GM12875 (cell line): ENCODE measurements around the gene CPVL.

Experiments used
- H3K4me3 ChIP-seq: one replicate; pipeline ENCODE4 v1.5.1; 2011; ENCODE audit warnings: low read depth, low read length, control low read depth
- CTCF ChIP-seq: IDR thresholded peaks from 2 replicates; pipeline ENCODE4 v1.5.1; 2011; ENCODE audit warnings: low read depth, mild to moderate bottlenecking, control low read depth, inconsistent platforms, low read length, moderate library complexity, borderline replicate concordance; ENCODE audit not compliant: insufficient read depth

The CPVL gene

GRCh38 chr7:29170781-29171180, 24.4 kb upstream of the CPVL start:
- H3K4me3 ChIP-seq = no peak overlapping the region
- TF ChIP-seq CTCF = no peak

- no peak overlapping the region for H3K4me3 ChIP-seq
- TF ChIP-seq CTCF = no peak
Measured at GRCh38 chr7:29167721-29168120, 21.4 kb upstream of the CPVL start.

- no peak for TF ChIP-seq CTCF
- H3K4me3 ChIP-seq = no peak overlapping the region
Measured at GRCh38 chr7:29163854-29164253, 17.5 kb upstream of the CPVL start.

- no peak for TF ChIP-seq CTCF
- no peak overlapping the region for H3K4me3 ChIP-seq
Measured at GRCh38 chr7:29162577-29162976, 16.2 kb upstream of the CPVL start.

- TF ChIP-seq CTCF = no peak
- H3K4me3 ChIP-seq = no peak overlapping the region
Measured at GRCh38 chr7:29161231-29161630, 14.9 kb upstream of the CPVL start.

- no peak for TF ChIP-seq CTCF
- no peak overlapping the region for H3K4me3 ChIP-seq
Measured at GRCh38 chr7:29160080-29160479, 13.7 kb upstream of the CPVL start.

- TF ChIP-seq CTCF = no peak
Measured at GRCh38 chr7:29158795-29159423, 12.6 kb upstream of the CPVL start.

More at GRCh38 chr7:29158795-29159423, 12.6 kb upstream of the CPVL start:
- H3K4me3 ChIP-seq = no peak overlapping the region
